HepG2 (cell line): ENCODE results near the gene FITM1. TPM values are rescaled to one million over a fixed set of nuclear protein-coding genes. Genes with fewer than 3 reads are reported as not detected.

ENCODE experiments used
- CBX1 ChIP-seq: IDR thresholded peaks from one replicate; pipeline ENCODE4 v1.6.1; 2016; ENCODE audit warnings: antibody characterized with exemption, low read depth
- CBX5 ChIP-seq: sonication (generic); formaldehyde crosslinking; IDR thresholded peaks from 2 replicates; pipeline ENCODE4 v1.4.0; 2020; ENCODE audit warnings: missing genetic modification reagents, borderline replicate concordance
- CHD4 ChIP-seq: fragments of 200-600 bp; sonication (generic); IDR thresholded peaks from 2 replicates; pipeline ENCODE4 v1.7.0; 2017; ENCODE audit warnings: mild to moderate bottlenecking, low read length, borderline replicate concordance
- ELF3 ChIP-seq: IDR thresholded peaks from 2 replicates; pipeline ENCODE4 v1.6.1; 2016; ENCODE audit warnings: missing genetic modification reagents, missing compliant biosample characterization
- GATAD1 ChIP-seq: IDR thresholded peaks from 2 replicates; pipeline ENCODE4 v1.6.1; 2016; ENCODE audit warnings: missing genetic modification reagents, missing compliant biosample characterization
- POGZ ChIP-seq: sonication (generic); formaldehyde crosslinking; IDR thresholded peaks from 2 replicates; pipeline ENCODE4 v1.4.0; 2020; ENCODE audit warnings: mild to moderate bottlenecking, missing genetic modification reagents
- ZFP36L1 ChIP-seq: sonication (generic); formaldehyde crosslinking; IDR thresholded peaks from 2 replicates; pipeline ENCODE4 v1.8.0; 2022; ENCODE audit warnings: mild to moderate bottlenecking, missing genetic modification reagents, moderate library complexity
- ZNF136 ChIP-seq: sonication (generic); formaldehyde crosslinking; IDR thresholded peaks from 2 replicates; pipeline ENCODE4 v1.8.1; 2022; ENCODE audit warnings: low read depth, mild to moderate bottlenecking, moderate library complexity, missing genetic modification reagents
- ZNF20 ChIP-seq: sonication (generic); formaldehyde crosslinking; IDR thresholded peaks from 2 replicates; pipeline ENCODE4 v1.4.0; 2020; ENCODE audit warnings: mild to moderate bottlenecking, moderate library complexity, missing genetic modification reagents
- ZNF550 ChIP-seq: sonication (generic); formaldehyde crosslinking; IDR thresholded peaks from 2 replicates; pipeline ENCODE4 v1.4.0; 2020; ENCODE audit warnings: mild to moderate bottlenecking, missing genetic modification reagents, borderline replicate concordance
- ZNF720 ChIP-seq: sonication (generic); formaldehyde crosslinking; IDR thresholded peaks from 2 replicates; pipeline ENCODE4 v1.4.0; 2020; ENCODE audit warnings: missing genetic modification reagents
- polyA plus RNA-seq, 8 experiments: library from polyadenylated mRNA; depleted of rRNA in 3 of 8; stranded (reverse) in 7 of 8; unstranded in 1 of 8; fragments of >200 nt; fragmentation: Illumina TruSeq in 4 of 8; extraction: Trizol in 4 of 8; gene quantifications; 2 replicates each; pipeline versions ENCODE4 v1.2.1 to v1.2.3, GENCODE V29; 2011 to 2016; ENCODE audit warnings: low read depth in 4 of 8, missing spikeins in 1 of 8, mixed read lengths in 1 of 8; ENCODE audit not compliant: insufficient read depth in 1 of 8
- total RNA-seq, 5 experiments: library from RNA; depleted of rRNA; stranded (reverse); fragments of >200 nt; fragmentation: Illumina TruSeq; extraction: Trizol; gene quantifications; 2 replicates each; pipeline ENCODE4 v1.2.3, GENCODE V29; 2016; ENCODE audit warnings: low read depth in 1 of 5
- TF ChIP-seq, protein P1 (sequence below): IDR thresholded peaks from 2 replicates; pipeline ENCODE4 v1.6.1; 2016; ENCODE audit warnings: control low read depth
- TF ChIP-seq, protein P2 (sequence below): sonication (generic); formaldehyde crosslinking; IDR thresholded peaks from 2 replicates; pipeline ENCODE4 v1.5.0; 2020; ENCODE audit warnings: mild to moderate bottlenecking, missing genetic modification reagents
- TF ChIP-seq, protein P3 (sequence below): sonication (generic); formaldehyde crosslinking; IDR thresholded peaks from 2 replicates; pipeline ENCODE4 v1.8.0; 2023; ENCODE audit warnings: mild to moderate bottlenecking, missing genetic modification reagents

The FITM1 gene
- total and polyA plus RNA-seq, 2 of the 13 experiments (the other 11 are each of a cell fraction or from before 2014, with no cell fraction given) = 2.7 to 5.8 TPM

DNA sequence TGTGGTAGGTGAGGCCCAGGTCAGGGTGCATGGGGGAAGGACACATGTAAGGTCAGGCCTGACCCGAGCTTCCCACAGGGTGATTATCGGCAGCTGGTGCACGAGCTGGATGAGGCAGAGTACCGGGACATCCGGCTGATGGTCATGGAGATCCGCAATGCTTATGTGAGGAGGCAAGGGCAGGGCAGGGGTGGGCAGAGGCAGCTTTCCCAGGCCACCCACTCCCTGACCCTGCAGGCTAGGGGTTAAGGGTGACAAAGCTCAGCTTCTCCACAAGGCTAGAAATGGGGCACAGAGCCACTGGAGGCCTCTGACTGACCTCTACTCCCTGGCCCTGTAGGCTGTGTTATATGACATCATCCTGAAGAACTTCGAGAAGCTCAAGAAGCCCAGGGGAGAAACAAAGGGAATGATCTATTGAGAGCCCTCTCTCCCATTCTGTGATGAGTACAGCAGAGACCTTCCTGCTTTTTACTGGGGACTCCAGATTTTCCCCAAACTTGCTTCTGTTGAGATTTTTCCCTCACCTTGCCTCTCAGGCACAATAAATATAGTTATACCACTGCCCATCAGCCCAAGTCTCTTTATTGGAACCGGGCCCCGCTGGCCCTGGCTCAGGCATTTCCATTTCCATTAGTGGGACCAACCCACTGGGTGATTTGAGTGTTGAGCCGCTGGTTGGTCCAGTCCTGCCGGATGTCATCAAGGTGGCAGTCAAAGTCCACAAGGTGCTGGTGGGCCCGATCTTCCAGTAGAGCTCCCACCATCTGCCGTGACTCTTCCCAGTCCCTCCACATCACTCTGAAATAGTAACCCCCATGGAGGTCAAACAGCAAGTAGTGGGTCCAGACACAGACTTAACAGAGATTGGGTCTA lies 8.2 kb downstream of the FITM1 start (continued):
- TF ChIP-seq CBX5 (CRISPR knock-in tag) = peak; percentile 55; the same call in 1 of the 2 replicates
- TF ChIP-seq, protein P1, sequence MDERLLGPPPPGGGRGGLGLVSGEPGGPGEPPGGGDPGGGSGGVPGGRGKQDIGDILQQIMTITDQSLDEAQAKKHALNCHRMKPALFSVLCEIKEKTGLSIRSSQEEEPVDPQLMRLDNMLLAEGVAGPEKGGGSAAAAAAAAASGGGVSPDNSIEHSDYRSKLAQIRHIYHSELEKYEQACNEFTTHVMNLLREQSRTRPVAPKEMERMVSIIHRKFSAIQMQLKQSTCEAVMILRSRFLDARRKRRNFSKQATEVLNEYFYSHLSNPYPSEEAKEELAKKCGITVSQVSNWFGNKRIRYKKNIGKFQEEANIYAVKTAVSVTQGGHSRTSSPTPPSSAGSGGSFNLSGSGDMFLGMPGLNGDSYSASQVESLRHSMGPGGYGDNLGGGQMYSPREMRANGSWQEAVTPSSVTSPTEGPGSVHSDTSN (CRISPR knock-in tag) = 0 out of 2 replicates have a peak, but pooled peaks have one; percentile 20
- no peak for TF ChIP-seq ELF3 (CRISPR knock-in tag)
- TF ChIP-seq POGZ (CRISPR knock-in tag) = no peak
- TF ChIP-seq ZNF136 (CRISPR knock-in tag) = no peak
- TF ChIP-seq, protein P2, sequence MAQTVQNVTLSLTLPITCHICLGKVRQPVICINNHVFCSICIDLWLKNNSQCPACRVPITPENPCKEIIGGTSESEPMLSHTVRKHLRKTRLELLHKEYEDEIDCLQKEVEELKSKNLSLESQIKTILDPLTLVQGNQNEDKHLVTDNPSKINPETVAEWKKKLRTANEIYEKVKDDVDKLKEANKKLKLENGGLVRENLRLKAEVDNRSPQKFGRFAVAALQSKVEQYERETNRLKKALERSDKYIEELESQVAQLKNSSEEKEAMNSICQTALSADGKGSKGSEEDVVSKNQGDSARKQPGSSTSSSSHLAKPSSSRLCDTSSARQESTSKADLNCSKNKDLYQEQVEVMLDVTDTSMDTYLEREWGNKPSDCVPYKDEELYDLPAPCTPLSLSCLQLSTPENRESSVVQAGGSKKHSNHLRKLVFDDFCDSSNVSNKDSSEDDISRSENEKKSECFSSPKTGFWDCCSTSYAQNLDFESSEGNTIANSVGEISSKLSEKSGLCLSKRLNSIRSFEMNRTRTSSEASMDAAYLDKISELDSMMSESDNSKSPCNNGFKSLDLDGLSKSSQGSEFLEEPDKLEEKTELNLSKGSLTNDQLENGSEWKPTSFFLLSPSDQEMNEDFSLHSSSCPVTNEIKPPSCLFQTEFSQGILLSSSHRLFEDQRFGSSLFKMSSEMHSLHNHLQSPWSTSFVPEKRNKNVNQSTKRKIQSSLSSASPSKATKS (CRISPR knock-in tag) = no peak
- 0 out of 2 replicates have a peak, but pooled peaks have one; percentile 43 for TF ChIP-seq ZNF550 (CRISPR knock-in tag)
- TF ChIP-seq, protein P3, sequence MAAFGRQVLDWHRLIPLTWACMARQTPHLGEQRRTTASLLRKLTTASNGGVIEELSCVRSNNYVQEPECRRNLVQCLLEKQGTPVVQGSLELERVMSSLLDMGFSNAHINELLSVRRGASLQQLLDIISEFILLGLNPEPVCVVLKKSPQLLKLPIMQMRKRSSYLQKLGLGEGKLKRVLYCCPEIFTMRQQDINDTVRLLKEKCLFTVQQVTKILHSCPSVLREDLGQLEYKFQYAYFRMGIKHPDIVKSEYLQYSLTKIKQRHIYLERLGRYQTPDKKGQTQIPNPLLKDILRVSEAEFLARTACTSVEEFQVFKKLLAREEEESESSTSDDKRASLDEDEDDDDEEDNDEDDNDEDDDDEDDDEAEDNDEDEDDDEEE (CRISPR knock-in tag) = no peak
- TF ChIP-seq ZNF20 (CRISPR knock-in tag) = no peak
- TF ChIP-seq CBX1 = peak; percentile 9
- TF ChIP-seq ZNF720 (CRISPR knock-in tag) = no peak
- TF ChIP-seq ZFP36L1 (CRISPR knock-in tag) = no peak
- TF ChIP-seq CHD4 = no peak
- TF ChIP-seq GATAD1 (CRISPR knock-in tag) = no peak
